GM10847 (cell line): ENCODE measurements around the gene ZNF772.

Experiments
- POLR2A ChIP-seq: IDR thresholded peaks from 2 replicates; pipeline ENCODE4 v1.6.1; 2011; ENCODE audit not compliant: insufficient read length; ENCODE audit errors: extremely low read depth

The ZNF772 gene

DNA sequence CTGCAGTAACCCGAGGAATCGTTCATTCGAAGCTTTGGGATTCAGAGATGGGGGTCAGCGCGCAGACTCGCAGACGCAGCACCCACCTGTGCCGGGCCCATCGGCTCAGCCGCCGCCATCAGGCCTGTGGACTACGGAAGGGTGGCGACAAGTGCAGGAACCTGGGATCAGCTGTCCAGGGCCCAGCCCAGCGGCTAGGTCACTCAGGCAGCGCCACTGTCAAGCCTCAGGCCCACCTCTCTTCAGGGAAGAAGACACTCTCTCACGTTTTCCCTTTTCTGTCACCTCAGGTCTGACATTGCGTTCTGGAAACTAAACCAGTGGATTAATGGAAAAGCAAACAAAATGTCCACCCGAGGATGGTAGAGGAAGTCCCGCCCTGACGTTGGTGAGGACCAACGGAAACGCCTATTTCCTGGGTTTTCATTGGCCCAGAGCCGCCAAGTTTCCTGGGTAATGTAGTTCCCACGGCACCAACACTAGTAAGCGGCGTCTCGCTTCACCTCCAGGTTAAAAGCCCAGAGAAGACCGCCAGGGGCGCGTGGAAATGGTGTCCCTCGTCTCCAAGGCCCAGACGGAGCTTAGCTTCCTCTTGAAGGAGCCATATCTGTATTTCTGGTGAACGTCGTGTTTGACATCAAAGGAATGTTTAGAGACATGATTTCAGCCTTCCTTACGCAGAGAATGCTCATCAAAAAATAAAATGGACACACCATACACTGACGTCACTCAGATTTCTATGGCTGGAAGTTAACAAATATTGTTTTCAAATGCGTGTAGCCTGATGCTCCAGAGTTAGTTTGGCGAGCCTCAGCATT lies at the start of gene ZNF772:
TSS of gene ZNF772 (minus strand) at position 376 of the 818 bp plus-strand sequence. CDS start at position 119, 257 bp downstream.
- TF ChIP-seq POLR2A = no peak

DNA sequence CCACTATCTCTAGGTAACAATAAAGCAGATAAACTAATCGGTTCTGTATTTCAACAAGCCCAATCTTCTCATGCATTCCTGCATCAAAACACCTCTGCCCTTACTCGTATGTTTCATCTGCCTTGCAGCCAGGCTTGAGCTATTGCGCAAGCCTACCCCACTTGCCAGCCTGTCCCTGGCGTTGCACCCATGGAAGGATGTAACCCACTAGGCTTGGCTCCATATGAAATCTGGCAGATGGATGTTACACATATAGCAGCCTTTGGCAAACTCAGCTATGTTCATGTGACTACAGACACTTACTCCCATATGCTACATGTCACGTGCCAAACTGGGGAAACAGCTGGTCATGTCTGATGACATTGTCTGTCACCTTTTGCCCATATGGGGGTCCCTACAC lies 37.9 kb upstream of the ZNF772 start:
- no peak for TF ChIP-seq POLR2A

GRCh38 chr19:57512845-57513244 lies 35.5 kb upstream of the ZNF772 start:
- TF ChIP-seq POLR2A = no peak

- TF ChIP-seq POLR2A = no peak
Measured at GRCh38 chr19:57511484-57511883, 34.1 kb upstream of the ZNF772 start.

- no peak for TF ChIP-seq POLR2A
Measured at GRCh38 chr19:57506163-57506562, 28.8 kb upstream of the ZNF772 start.

DNA sequence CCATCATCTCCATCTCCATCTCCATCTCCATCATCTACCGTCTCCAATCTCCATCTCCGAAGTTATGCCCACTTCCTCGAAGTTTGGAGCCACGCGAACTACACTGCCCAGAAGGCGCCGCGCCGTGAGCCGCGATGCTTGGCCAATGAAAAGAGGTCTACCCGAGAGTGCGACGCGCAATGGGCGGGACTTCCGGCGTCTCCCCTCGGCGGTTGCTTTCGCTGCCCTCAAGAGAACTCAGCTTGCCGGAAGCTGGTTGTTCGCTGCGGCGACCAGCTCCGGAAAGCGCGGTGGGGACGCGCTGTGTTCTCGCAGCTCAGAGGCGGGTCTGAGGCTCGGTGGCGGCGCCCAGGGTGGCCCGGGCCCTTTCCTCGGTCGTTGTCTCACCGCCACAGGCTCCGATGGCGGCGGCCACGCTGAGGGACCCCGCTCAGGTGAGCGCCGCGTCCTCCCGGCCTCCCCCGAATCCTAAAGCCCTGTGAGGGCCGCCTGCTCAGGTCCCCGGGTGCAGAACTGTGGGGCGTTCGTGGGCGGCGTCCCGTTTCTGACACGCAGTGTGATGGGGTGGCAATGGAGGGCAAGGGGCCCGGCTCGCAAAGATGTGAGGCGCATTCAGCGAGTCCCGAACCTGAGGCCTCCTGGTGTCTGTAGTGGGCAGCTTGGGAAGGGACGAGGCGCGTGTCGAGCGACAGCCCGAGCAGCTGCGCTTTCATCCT lies 22.5 kb upstream of the ZNF772 start, which contains the start of gene ZNF773:
TSS of gene ZNF773 (plus strand) at position 259 of the 716 bp plus-strand sequence. CDS start at position 402, 143 bp downstream.
- peak; percentile 86 for TF ChIP-seq POLR2A

DNA sequence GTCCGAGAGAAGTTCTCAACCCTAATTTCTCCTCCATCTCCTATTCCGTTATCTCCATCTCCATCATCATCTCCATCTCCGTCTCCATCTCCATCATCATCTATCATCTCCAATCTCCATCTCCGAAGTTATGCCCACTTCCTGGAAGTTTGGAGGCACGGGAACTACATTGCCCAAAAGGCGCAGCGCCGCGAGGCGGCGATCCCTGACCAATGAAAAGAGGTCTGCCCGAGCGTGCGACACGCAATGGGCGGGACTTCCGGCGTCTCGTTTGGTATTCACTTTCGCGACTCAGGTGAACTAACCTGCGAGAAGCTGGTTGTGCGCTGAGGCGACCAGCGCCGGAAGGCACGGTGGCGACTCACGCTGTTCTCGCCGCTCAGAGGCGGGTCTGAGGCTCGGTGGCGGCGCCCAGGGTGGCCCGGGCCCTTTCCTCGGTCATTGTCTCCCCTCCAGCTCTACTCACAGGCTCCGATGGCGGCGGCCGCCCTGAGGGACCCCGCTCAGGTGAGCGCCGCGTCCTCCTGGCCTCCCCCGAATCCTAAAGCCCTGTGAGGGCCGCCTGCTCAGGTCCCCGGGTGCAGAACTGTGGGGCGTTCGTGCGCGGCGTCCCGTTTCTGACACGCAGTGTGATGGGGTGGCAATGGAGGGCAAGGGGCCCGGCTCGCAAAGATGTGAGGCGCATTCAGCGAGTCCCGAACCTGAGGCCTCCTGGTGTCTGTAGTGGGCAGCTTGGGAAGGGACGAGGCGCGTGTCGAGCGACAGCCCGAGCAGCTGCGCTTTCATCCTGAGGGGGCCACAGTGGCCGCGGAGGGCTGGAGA lies 10.3 kb upstream of the ZNF772 start, which contains the start of gene ZNF419:
TSS of gene ZNF419 (plus strand) at position 274 of the 822 bp plus-strand sequence. CDS start at position 475, 201 bp downstream.
- peak; percentile 60 for TF ChIP-seq POLR2A

GRCh38 chr19:57473646-57474045 lies 3.7 kb downstream of the ZNF772 start:
- TF ChIP-seq POLR2A = no peak

DNA sequence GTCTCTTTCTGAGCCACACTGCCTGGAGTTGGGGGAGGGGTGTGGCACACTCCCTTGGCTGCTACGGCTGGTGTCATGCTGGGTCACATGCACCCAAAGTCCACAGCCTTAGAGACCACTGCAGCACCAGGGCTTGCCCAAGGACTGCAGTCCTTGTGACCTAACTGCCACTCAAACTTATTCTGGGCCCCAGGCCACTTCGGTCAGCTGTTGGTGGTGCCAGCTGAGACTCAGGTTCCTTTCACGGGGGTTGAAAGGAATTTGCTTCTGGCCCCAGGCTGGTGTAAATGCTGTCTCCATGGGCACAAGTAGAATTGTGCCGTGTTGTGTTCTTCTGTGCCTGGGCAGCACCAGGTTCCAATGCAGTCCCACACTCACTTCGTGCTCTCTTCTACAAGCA lies 10.9 kb downstream of the ZNF772 start:
- no peak for TF ChIP-seq POLR2A

DNA sequence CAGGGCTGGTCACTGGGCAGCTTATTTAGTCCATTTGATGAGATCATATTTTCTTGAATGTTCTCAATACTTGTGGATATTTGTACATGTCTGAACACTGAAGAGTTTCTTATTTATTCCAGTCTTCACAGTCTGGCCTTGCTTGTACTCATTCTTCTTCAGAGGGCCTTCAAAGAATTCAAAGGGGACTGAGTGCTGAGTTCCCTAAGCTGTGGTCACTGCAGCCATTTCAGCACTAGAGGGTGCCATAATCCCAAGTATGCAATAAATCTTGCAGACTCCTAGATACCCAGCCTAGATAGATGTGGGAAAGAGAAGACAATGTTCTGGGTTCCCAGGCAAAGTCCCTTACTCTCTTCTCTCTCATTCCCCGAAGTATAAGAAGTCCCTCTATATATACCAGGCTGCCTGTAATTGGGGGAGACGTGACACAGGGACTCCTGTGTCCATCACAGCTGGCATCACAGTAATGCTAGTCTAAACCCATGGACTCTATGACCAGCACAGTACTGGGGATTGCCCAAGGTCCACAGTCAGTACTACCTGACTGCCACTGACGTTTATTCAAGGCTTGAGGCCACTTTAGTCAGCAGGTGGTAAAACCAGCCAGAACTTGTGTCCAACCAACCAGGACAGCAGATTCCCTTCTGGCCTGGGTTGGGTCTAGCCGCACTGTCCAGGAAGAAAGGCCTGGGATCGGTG lies 11.5 kb downstream of the ZNF772 start:
- no peak for TF ChIP-seq POLR2A

DNA sequence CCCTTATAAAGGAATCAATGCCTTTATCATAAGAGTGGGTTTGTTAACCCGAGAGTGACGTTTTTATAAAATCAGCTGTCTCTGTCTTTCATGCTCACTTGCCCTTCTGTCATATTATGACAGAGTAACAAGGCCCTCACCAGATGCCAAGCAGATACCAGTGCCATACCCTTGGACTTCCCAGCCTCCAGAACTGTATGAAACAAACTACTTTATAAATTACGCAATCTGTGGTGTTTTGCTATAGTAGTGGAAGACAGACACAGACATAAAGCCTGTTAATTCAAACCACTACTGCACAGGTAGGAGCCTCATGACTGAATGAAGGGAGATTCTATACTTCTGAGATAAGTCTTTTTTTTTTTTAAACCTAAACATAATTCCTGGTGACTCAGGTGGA lies 25.1 kb downstream of the ZNF772 start:
- no peak for TF ChIP-seq POLR2A

- TF ChIP-seq POLR2A = no peak
Measured at GRCh38 chr19:57443121-57443696, 34.2 kb downstream of the ZNF772 start.

- no peak for TF ChIP-seq POLR2A
Measured at GRCh38 chr19:57441979-57442752, 35.2 kb downstream of the ZNF772 start.

DNA sequence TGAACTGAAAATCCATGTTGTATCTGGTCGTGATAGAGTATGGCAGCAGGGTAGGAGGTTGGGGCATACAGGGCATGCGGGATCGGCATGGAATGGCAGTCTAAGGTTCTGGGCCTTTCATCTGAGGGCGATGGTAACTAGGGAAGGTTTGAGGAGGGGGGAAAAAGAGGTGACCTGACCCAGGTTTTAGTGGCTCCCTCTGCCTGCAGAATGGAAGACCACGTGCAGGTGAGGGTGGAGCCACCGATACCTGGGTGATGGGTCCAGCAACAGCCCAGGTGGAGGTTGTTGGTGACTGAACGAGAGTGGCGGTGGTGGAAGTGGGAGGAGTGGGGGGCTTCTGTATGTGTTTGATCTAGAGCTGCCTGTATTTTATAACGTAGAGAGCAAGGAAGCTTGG lies 38.4 kb downstream of the ZNF772 start:
- no peak for TF ChIP-seq POLR2A

DNA sequence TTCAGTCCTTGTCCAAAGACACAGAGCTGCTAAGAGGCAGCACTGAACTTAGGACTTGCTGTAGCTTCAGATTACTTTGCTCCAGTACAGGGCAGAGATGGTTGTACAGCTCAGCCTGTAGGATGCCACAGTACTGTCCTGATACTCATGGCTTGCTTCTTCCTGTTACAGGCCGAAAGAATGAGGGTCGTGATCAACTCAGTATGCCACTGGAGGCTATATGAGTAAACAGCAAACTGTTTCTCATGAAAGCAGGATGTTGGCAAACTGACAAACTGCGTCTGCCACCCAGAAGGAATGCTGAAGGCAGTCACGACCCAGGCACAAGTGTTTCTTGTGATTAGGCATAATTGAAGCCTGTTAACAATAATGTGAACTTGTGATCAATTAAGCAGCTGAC lies 39.4 kb downstream of the ZNF772 start:
- no peak for TF ChIP-seq POLR2A
